Nephron (organoid): ENCODE data around the gene ERICH3.

Experiments used
- H3K27ac Mint-ChIP-seq, 3 experiments: 2 replicates each; pipeline ENCODE4 v1.8.0; 2020; ENCODE audit warnings: mixed read lengths in 3 of 3, mild to moderate bottlenecking in 2 of 3, moderate library complexity in 1 of 3
- H3K27me3 Mint-ChIP-seq: 2 replicates; pipeline ENCODE4 v1.8.0; 2021; ENCODE audit warnings: low read depth, mild to moderate bottlenecking, moderate library complexity, mixed read lengths
- H3K36me3 Mint-ChIP-seq: 2 replicates; pipeline ENCODE4 v1.8.0; 2020; ENCODE audit warnings: low read depth, mixed read lengths
- H3K4me1 Mint-ChIP-seq: 2 replicates; pipeline ENCODE4 v1.8.0; 2020; ENCODE audit warnings: mixed read lengths
- H3K4me3 Mint-ChIP-seq, 3 experiments: 2 replicates each; pipeline ENCODE4 v1.8.0; 2020; ENCODE audit warnings: mild to moderate bottlenecking in 3 of 3, mixed read lengths in 3 of 3, moderate library complexity in 2 of 3
- H3K9me3 Mint-ChIP-seq: 2 replicates; pipeline ENCODE4 v1.8.0; 2020; ENCODE audit warnings: mixed read lengths
- TF ChIP-seq, protein P1 (sequence below), 3 experiments: fragments of 200-600 bp; sonication (generic); IDR thresholded peaks; one replicate each; pipeline ENCODE4 v1.5.0; 2021; ENCODE audit warnings: antibody characterized with exemption in 3 of 3; ENCODE audit not compliant: unreplicated experiment in 3 of 3

Gene ERICH3

DNA sequence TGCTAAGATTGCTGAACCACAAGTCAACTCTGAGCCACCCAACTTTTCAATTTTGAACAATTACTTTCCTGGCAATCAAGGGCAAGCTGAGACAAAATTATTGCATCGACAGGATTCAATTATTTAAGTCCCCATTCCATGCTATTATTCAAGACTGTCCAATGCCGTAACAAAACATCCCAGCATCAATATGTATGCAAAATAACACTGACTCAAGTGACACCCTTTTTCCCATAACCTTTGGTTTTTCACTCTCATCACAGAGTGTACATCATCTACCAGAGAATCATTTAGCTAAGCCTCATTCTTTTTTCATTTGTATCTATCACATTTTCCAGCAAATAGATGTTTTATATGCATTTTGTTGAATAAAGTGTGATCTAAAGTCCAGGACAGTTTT is 54.6 kb downstream of the ERICH3 start:
- Mint-ChIP-seq H3K27me3 (no peaks in the 10 kb centered on the region), H3K4me3 (no peak overlapping the region), H3K27ac (no peak overlapping the region), H3K4me1 (no peaks in the 10 kb centered on the region), H3K36me3 (no peaks in the 10 kb centered on the region), H3K9me3 (no peaks in the 10 kb centered on the region)
- TF ChIP-seq, protein P1, sequence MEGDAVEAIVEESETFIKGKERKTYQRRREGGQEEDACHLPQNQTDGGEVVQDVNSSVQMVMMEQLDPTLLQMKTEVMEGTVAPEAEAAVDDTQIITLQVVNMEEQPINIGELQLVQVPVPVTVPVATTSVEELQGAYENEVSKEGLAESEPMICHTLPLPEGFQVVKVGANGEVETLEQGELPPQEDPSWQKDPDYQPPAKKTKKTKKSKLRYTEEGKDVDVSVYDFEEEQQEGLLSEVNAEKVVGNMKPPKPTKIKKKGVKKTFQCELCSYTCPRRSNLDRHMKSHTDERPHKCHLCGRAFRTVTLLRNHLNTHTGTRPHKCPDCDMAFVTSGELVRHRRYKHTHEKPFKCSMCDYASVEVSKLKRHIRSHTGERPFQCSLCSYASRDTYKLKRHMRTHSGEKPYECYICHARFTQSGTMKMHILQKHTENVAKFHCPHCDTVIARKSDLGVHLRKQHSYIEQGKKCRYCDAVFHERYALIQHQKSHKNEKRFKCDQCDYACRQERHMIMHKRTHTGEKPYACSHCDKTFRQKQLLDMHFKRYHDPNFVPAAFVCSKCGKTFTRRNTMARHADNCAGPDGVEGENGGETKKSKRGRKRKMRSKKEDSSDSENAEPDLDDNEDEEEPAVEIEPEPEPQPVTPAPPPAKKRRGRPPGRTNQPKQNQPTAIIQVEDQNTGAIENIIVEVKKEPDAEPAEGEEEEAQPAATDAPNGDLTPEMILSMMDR (IDR thresholded peaks at IDR 0.05; ENCODE audit: unreplicated experiment in 3 of 3): no peak

DNA sequence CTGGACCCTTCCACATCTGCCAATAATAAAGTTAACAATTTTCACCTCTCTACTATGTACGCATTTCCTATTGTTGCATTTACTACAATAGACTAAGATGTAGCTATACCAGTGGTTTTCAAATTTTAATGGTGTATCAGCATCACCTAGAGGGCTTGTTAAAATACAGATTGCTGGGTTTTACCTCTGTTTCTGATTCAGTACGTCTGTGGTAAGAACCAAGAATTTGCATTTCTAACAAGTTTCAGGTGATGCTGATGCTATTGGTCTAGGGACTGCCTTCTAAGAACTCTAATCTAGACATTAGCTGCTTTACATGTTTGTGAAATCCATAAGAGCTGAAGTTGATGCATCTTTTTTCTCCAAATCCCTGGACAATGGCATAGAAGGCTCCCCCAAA is 59.7 kb downstream of the ERICH3 start:
- H3K36me3 Mint-ChIP-seq: no peaks in the 10 kb centered on the region
- H3K4me1 Mint-ChIP-seq: no peaks in the 10 kb centered on the region
- H3K27ac Mint-ChIP-seq: no peak overlapping the region
- H3K9me3 Mint-ChIP-seq: no peaks in the 10 kb centered on the region
- TF ChIP-seq, protein P1 (IDR thresholded peaks at IDR 0.05; ENCODE audit: unreplicated experiment in 3 of 3): no peak
- no peaks in the 10 kb centered on the region for H3K27me3 Mint-ChIP-seq
- H3K4me3 Mint-ChIP-seq: no peak overlapping the region

DNA sequence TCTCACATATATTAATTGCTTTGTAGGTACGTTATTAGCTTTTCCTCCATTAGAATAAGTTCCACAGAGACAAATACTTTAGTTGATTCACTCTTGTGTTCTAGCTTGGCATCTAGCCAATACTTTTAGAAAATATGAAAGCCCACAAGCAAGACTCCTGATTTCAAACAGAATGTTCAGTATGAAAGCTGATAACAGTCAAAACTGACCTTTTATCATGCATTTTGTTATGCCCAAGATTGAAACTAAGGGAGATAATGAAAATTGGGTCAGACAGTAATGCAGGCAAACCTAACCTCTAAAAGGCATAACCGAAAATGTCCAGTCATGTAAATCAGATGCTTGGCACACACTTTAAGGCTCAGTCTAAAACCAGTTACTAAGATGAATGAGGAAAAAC is 61.7 kb downstream of the ERICH3 start:
- Mint-ChIP-seq H3K36me3 (no peaks in the 10 kb centered on the region), H3K9me3 (no peaks in the 10 kb centered on the region), H3K27ac (no peak overlapping the region), H3K4me1 (no peaks in the 10 kb centered on the region), H3K4me3 (no peak overlapping the region), H3K27me3 (no peaks in the 10 kb centered on the region)
- TF ChIP-seq, protein P1 (IDR thresholded peaks at IDR 0.05; ENCODE audit: unreplicated experiment in 3 of 3): no peak

DNA sequence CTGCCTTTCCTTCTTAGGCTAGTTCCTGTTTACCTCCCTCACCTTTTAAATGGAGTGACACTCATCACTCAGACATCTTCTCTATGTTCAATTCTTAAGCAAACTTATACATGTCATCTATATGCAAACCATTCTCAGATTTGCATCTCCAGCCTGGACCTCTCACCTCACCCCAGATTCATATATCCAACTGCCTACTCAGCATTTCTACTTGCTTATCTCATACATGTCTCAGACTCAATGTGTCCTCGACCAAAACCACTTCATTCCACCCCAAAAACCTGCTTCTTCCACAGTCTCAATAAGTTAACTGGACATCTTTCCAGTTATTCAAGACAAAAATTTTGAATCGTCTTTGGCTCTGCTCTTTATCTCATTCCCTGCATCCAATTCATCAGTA is 62.6 kb downstream of the ERICH3 start:
- Mint-ChIP-seq H3K36me3 (no peaks in the 10 kb centered on the region), H3K4me1 (no peaks in the 10 kb centered on the region), H3K9me3 (no peaks in the 10 kb centered on the region), H3K4me3 (no peak overlapping the region), H3K27me3 (no peaks in the 10 kb centered on the region), H3K27ac (no peak overlapping the region)
- TF ChIP-seq, protein P1 (IDR thresholded peaks at IDR 0.05; ENCODE audit: unreplicated experiment in 3 of 3): no peak

DNA sequence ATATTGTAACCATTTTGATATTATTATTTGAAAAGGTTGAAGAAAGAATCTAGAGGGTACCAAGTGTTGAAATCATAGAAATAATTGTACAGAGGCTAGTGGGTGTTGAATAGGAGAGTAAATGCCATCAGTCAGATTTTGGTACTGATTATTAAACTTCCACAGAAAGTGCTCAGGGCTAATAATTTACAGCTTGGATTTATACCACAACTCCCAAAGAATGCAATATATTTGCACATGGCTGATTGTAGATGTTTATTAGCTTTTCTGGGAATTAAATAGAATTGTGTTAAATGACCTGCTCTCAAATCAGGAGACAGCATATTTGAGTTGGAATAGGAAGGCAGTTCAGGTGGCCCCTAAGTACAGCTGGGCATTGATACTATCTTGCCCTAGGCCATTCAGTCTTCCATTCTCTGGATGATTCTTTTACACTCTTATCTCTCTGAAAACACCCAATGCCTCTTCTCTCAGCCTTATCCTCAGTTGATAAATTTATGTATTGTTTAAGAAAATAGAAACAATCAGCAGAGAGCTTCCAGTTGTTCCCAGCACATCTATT is 63.7 kb downstream of the ERICH3 start:
- no peaks in the 10 kb centered on the region for H3K27me3 Mint-ChIP-seq
- H3K4me1 Mint-ChIP-seq: no peaks in the 10 kb centered on the region

DNA sequence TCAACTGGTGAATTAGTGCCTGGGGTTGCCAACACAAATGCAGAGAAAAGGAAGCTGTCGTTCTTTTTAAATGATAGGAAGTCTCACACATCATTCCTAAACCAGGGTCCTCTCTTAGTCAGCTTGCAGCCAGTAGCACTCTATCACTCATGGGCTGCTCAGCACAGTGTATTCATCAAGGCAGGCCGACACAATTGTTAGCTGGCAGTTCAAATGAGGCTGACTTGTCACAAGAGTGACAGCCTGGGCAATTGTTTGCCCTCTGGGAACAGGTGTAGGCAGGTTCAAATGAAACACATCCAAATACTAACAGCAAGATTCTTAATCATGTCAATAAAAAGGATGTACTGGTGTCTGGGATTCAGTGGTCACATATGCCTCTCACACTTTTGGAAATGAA is 76.9 kb downstream of the ERICH3 start:
- Mint-ChIP-seq H3K4me3 (no peak overlapping the region), H3K36me3 (no peaks in the 10 kb centered on the region), H3K27me3 (no peaks in the 10 kb centered on the region), H3K27ac (no peak overlapping the region), H3K4me1 (peaks cover 4% of the 10 kb centered on the region), H3K9me3 (no peaks in the 10 kb centered on the region)
- TF ChIP-seq, protein P1 (IDR thresholded peaks at IDR 0.05; ENCODE audit: unreplicated experiment in 3 of 3): no peak

More for the DNA sequence above, 63.7 kb downstream of the ERICH3 start:
- Mint-ChIP-seq H3K36me3 (no peaks in the 10 kb centered on the region), H3K4me3 (no peak overlapping the region), H3K27ac (no peak overlapping the region), H3K9me3 (peaks cover 3% of the 10 kb centered on the region)
- TF ChIP-seq, protein P1 (IDR thresholded peaks at IDR 0.05; ENCODE audit: unreplicated experiment in 3 of 3): no peak
